Right cardiac atrium (tissue), 5 donors: Measurements from ENCODE around the gene TSHR. TPM values are rescaled to one million over a fixed set of nuclear protein-coding genes. Genes with fewer than 3 reads are reported as not detected.
"Not testable (repeated sequence)": the region's sequence is repeated elsewhere in the genome, so short reads cannot be mapped to it uniquely, and the experiment has no call there.

ENCODE experiments used
- ATAC-seq, 2 donors: fragments of 200-7000 bp; cut with Tn5 transposase; one replicate each; pipeline versions ENCODE4 v1.8.0 to v1.9.1; 2020; ENCODE audit warnings: moderate library complexity in 2 of 2, mild to moderate bottlenecking in 1 of 2
- DNase-seq, 3 donors: peaks; one replicate each; pipeline ENCODE4 v3.0.0-alpha.2; 2020
- H3K27ac ChIP-seq: one replicate; pipeline ENCODE4 v1.5.1; 2013; ENCODE audit warnings: mild to moderate bottlenecking, low read length, control low read depth, moderate library complexity
- H3K27me3 ChIP-seq: one replicate; pipeline ENCODE4 v1.6.1; 2013; ENCODE audit not compliant: control insufficient read depth, insufficient read depth
- H3K4me1 ChIP-seq: one replicate; pipeline ENCODE4 v1.6.1; 2013; ENCODE audit warnings: low read length; ENCODE audit not compliant: control insufficient read depth, insufficient read depth
- H3K4me3 ChIP-seq: one replicate; pipeline ENCODE4 v1.5.1; 2013; ENCODE audit warnings: low read length, control low read depth
- H3K9me3 ChIP-seq: one replicate; pipeline ENCODE4 v1.6.1; 2013; ENCODE audit warnings: low read length; ENCODE audit not compliant: control insufficient read depth
- WGBS: extraction: QIAGEN DNeasy Blood & Tissue Kit; methylation state at CpG from one replicate; pipeline ENCODE4 v1.1.7; 2013; 5-methylcytosine and 5-hydroxymethylcytosine counted together
- intact Hi-C, 4 donors: fragments of 100-400 bp; cut with DNase I; formaldehyde crosslinking; loops; one replicate each; pipeline versions ENCODE4 v1.11.0 to v1.14.0; 2022 to 2023
- polyA plus RNA-seq: library from polyadenylated mRNA; stranded (reverse); fragments of 200-250 nt; gene quantifications from one replicate; pipeline ENCODE4 v1.2.3, GENCODE V29; 2013
- total RNA-seq, 4 donors: library from RNA; stranded (reverse); fragmentation: NEBNext Ultra II Directional; extraction: Animal tissue kit (Norgen Biotek cat#: 25700); gene quantifications; one replicate each; pipeline ENCODE4 v1.2.1, GENCODE V29; 2021
- donor health status: healthy with polysubstance abuse.
- donor health status: DM: no; HTN: yes; CAD: no.
- donor health status: DM: no; HTN: no; CAD: no.
- donor health status: DM: no; HTN: yes; CAD: no; lungs with severe emphysema.
- donor health status: DM: yes; HTN: yes; CAD: no.

TSHR gene
- total and polyA plus RNA-seq, 5 donors = 0.07 TPM; not detected in 4

GRCh38 chr14:81110186-81110585 is 154.8 kb downstream of the TSHR start:
- DNase-seq = no peak
- 86% methylated on average over 2 of the region's 2 CpGs for WGBS
- H3K27ac ChIP-seq = no peak overlapping the region
- H3K27me3 ChIP-seq = no peaks in the 10 kb centered on the region
- no peak for ATAC-seq
- no peak overlapping the region for H3K4me3 ChIP-seq
- no peaks in the 10 kb centered on the region for H3K4me1 ChIP-seq
- intact Hi-C loops = no loop called here
- H3K9me3 ChIP-seq = no peaks in the 10 kb centered on the region

GRCh38 chr14:81113176-81113575 is 157.8 kb downstream of the TSHR start:
- Histone ChIP-seq H3K27me3 (no peaks in the 10 kb centered on the region), H3K4me1 (no peaks in the 10 kb centered on the region), H3K27ac (no peak overlapping the region), H3K9me3 (no peaks in the 10 kb centered on the region), H3K4me3 (no peak overlapping the region)
- WGBS = 65% methylated on average over 2 of the region's 2 CpGs
- DNase-seq = no peak
- intact Hi-C loops = no loop called here
- no peak for ATAC-seq

GRCh38 chr14:81113945-81114820 is 158.8 kb downstream of the TSHR start:
- H3K27ac ChIP-seq, H3K4me3 ChIP-seq, H3K4me1 ChIP-seq, H3K27me3 ChIP-seq, intact Hi-C loops, H3K9me3 ChIP-seq, ATAC-seq, DNase-seq: not testable (repeated sequence)
- WGBS = 81% methylated on average over 34 of the region's 34 CpGs

- H3K4me3 ChIP-seq = no peak overlapping the region
- no peak overlapping the region for H3K27ac ChIP-seq
- no peaks in the 10 kb centered on the region for H3K27me3 ChIP-seq
- ATAC-seq = no peak
- H3K4me1 ChIP-seq = no peaks in the 10 kb centered on the region
- 54% methylated on average over 2 of the region's 2 CpGs for WGBS
- DNase-seq = no peak
- H3K9me3 ChIP-seq = no peaks in the 10 kb centered on the region
- intact Hi-C loops = no loop called here
Observed at GRCh38 chr14:81120501-81120900, 165.1 kb downstream of the TSHR start.

GRCh38 chr14:81122326-81122725 is 166.9 kb downstream of the TSHR start:
- 81% methylated on average over 3 of the region's 3 CpGs for WGBS
- Histone ChIP-seq H3K4me1 (no peaks in the 10 kb centered on the region), H3K27ac (no peak overlapping the region), H3K9me3 (no peaks in the 10 kb centered on the region), H3K4me3 (no peak overlapping the region), H3K27me3 (no peaks in the 10 kb centered on the region)
- ATAC-seq (no peak), DNase-seq (no peak)
- intact Hi-C loops = no loop called here

GRCh38 chr14:81123811-81124210 is 168.4 kb downstream of the TSHR start:
- H3K27ac ChIP-seq = no peak overlapping the region
- DNase-seq = no peak
- no peaks in the 10 kb centered on the region for H3K27me3 ChIP-seq
- H3K4me3 ChIP-seq = no peak overlapping the region
- no peaks in the 10 kb centered on the region for H3K9me3 ChIP-seq
- ATAC-seq = no peak
- no peaks in the 10 kb centered on the region for H3K4me1 ChIP-seq
- intact Hi-C loops = no loop called here

GRCh38 chr14:81125536-81125935 is 170.1 kb downstream of the TSHR start:
- no peaks in the 10 kb centered on the region for H3K9me3 ChIP-seq
- 88% methylated on average over 4 of the region's 4 CpGs for WGBS
- intact Hi-C loops = no loop called here
- no peak overlapping the region for H3K4me3 ChIP-seq
- no peak for DNase-seq
- no peaks in the 10 kb centered on the region for H3K27me3 ChIP-seq
- H3K4me1 ChIP-seq = no peaks in the 10 kb centered on the region
- ATAC-seq = no peak
- no peak overlapping the region for H3K27ac ChIP-seq

GRCh38 chr14:81127785-81128184 is 172.4 kb downstream of the TSHR start:
- WGBS = 60% methylated on average over 5 of the region's 5 CpGs
- Histone ChIP-seq H3K4me3 (no peak overlapping the region), H3K27ac (no peak overlapping the region), H3K27me3 (no peaks in the 10 kb centered on the region), H3K9me3 (no peaks in the 10 kb centered on the region), H3K4me1 (no peaks in the 10 kb centered on the region)
- no peak for ATAC-seq
- intact Hi-C loops = no loop called here
- DNase-seq = no peak

GRCh38 chr14:81129242-81129641 is 173.8 kb downstream of the TSHR start:
- WGBS = 91% methylated on average over 1 of the region's 1 CpG
- H3K4me3 ChIP-seq = no peak overlapping the region
- intact Hi-C loops = no loop called here
- DNase-seq (no peak), ATAC-seq (no peak)
- H3K4me1 ChIP-seq = no peaks in the 10 kb centered on the region
- H3K27me3 ChIP-seq = no peaks in the 10 kb centered on the region
- H3K9me3 ChIP-seq = no peaks in the 10 kb centered on the region
- no peak overlapping the region for H3K27ac ChIP-seq

GRCh38 chr14:81132468-81132867 is 177.0 kb downstream of the TSHR start:
- Histone ChIP-seq H3K4me1 (no peaks in the 10 kb centered on the region), H3K27me3 (no peaks in the 10 kb centered on the region), H3K4me3 (no peak overlapping the region), H3K27ac (no peak overlapping the region), H3K9me3 (no peaks in the 10 kb centered on the region)
- ATAC-seq (no peak), DNase-seq (no peak)
- WGBS = 46% methylated on average over 3 of the region's 3 CpGs
- intact Hi-C loops = no loop called here

GRCh38 chr14:81133400-81133799 is 178.0 kb downstream of the TSHR start:
- Histone ChIP-seq H3K4me1 (no peaks in the 10 kb centered on the region), H3K9me3 (no peaks in the 10 kb centered on the region), H3K27me3 (no peaks in the 10 kb centered on the region), H3K4me3 (no peak overlapping the region), H3K27ac (no peak overlapping the region)
- WGBS = 76% methylated on average over 2 of the region's 2 CpGs
- DNase-seq (no peak), ATAC-seq (no peak)
- intact Hi-C loops = no loop called here

- whole genome bisulfite sequencing = 60% methylated on average over 2 of the region's 2 CpGs
Observed at GRCh38 chr14:81137316-81137715, 181.9 kb downstream of the TSHR start.

More at GRCh38 chr14:81137316-81137715, 181.9 kb downstream of the TSHR start:
- H3K4me3 ChIP-seq = no peak overlapping the region
- DNase-seq (no peak), ATAC-seq (no peak)
- H3K27me3 ChIP-seq = no peaks in the 10 kb centered on the region
- intact Hi-C loops = no loop called here
- H3K27ac ChIP-seq = no peak overlapping the region
- H3K9me3 ChIP-seq = no peaks in the 10 kb centered on the region
- H3K4me1 ChIP-seq = no peaks in the 10 kb centered on the region
